ENCODE data around the gene SYVN1.

- no peak for TF ChIP-seq CTCF (IDR thresholded peaks at IDR 0.05)
- TF ChIP-seq POLR2A (IDR thresholded peaks at IDR 0.05) = no peak
Observed at GRCh38 chr11:65113361-65113756, 21.0 kb downstream of the SYVN1 start.

All from thyroid gland (tissue), 4 donors.